ENCODE data around the gene UNC45B. TPM values are rescaled to one million over a fixed set of nuclear protein-coding genes. Genes with fewer than 3 reads are reported as not detected.
"Not testable (repeated sequence)": the region's sequence is repeated elsewhere in the genome, so short reads cannot be mapped to it uniquely, and the experiment has no call there.

UNC45B gene
- total and polyA plus RNA-seq, 2 donors (not counting 1 experiment from before 2014, with no cell fraction given), result not detected

- Mint-ChIP-seq H3K9me3 (ENCODE audit: insufficient read depth) (no peaks in the 10 kb centered on the region), H3K27me3 (peaks cover 14% of the 10 kb centered on the region), H3K27ac (no peak overlapping the region), H3K4me3 (no peak overlapping the region), H3K4me1 (no peaks in the 10 kb centered on the region)
- Histone ChIP-seq H2AFZ (ENCODE audit: insufficient read depth, low read depth, low read length, poor library complexity, severe bottlenecking) (no peak overlapping the region), H3K4me2 (replicated peaks; ENCODE audit: low read depth, low read length, poor library complexity, severe bottlenecking) (no peak overlapping the region), H3K4me3 (ENCODE audit: control extremely low read depth in 1 of 5, extremely low read depth in 1 of 5, insufficient read depth in 1 of 5, low read depth in 2 of 5, low read length in 4 of 5) (no peak overlapping the region), H3K27me3 (replicated peaks in 1 of 4; ENCODE audit: control extremely low read depth in 1 of 4, control insufficient read depth in 3 of 4, insufficient read depth in 4 of 4, low read length in 3 of 4) (peaks cover 0 to 2% (median 0%) of the 10 kb centered on the region in 4 experiments), H3K36me3 (replicated peaks in 1 of 2; ENCODE audit: control extremely low read depth in 1 of 2, control insufficient read depth in 1 of 2, extremely low read depth in 1 of 2, insufficient read depth in 2 of 2, low read length in 1 of 2) (no peaks in the 10 kb centered on the region), H4K20me1 (ENCODE audit: control insufficient read depth, insufficient read depth, low read length, poor library complexity, severe bottlenecking) (no peaks in the 10 kb centered on the region), H3K9ac (ENCODE audit: low read length) (no peak overlapping the region), H3K79me2 (ENCODE audit: control insufficient read depth, insufficient read depth, low read length) (no peaks in the 10 kb centered on the region), H3K27ac (ENCODE audit: low read length in 2 of 2) (no peak overlapping the region), H3K9me3 (ENCODE audit: control extremely low read depth in 1 of 3, control insufficient read depth in 2 of 3, insufficient read depth in 1 of 3, low read length in 2 of 3) (peaks cover 0 to 9% (median 0%) of the 10 kb centered on the region in 3 donors), H3K4me1 (ENCODE audit: control insufficient read depth in 2 of 2, insufficient read depth in 2 of 2, low read length in 2 of 2) (no peaks in the 10 kb centered on the region)
- CTCF ChIA-PET, result interaction anchor here (0.6 to 1.5 kb wide), 3 partner anchors 17 to 348 kb away, joined by 3 to 4 read pairs (median 4); no protein-coding TSS in a partner anchor
- DNase-seq, result no peak
- no peak for ATAC-seq (ENCODE audit: low read depth)
- intact Hi-C loops (cut with micrococcal nuclease), result no loop called here
- 95% methylated on average over 6 of the region's 11 CpGs for WGBS (ENCODE audit: insufficient coverage)
- POLR2A ChIA-PET, result no interaction called here
- TF ChIP-seq EZH2 (IDR thresholded peaks at IDR 0.05; ENCODE audit: borderline replicate concordance, insufficient read depth, low read depth, low read length, poor library complexity, severe bottlenecking) (no peak), CTCF (IDR thresholded peaks at IDR 0.05) (no peak)
Observed at GRCh38 chr17:35191001-35191695, 43.5 kb downstream of the UNC45B start.

GRCh38 chr17:35192708-35193107 lies 45.1 kb downstream of the UNC45B start:
- Histone ChIP-seq H2AFZ (ENCODE audit: insufficient read depth, low read depth, low read length, poor library complexity, severe bottlenecking) (no peak overlapping the region), H3K4me1 (ENCODE audit: control insufficient read depth in 2 of 2, insufficient read depth in 2 of 2, low read length in 2 of 2) (no peaks in the 10 kb centered on the region), H3K4me3 (ENCODE audit: control extremely low read depth in 1 of 5, extremely low read depth in 1 of 5, insufficient read depth in 1 of 5, low read depth in 2 of 5, low read length in 4 of 5) (no peak overlapping the region), H3K79me2 (ENCODE audit: control insufficient read depth, insufficient read depth, low read length) (no peaks in the 10 kb centered on the region), H3K4me2 (replicated peaks; ENCODE audit: low read depth, low read length, poor library complexity, severe bottlenecking) (no peak overlapping the region), H3K36me3 (replicated peaks in 1 of 2; ENCODE audit: control extremely low read depth in 1 of 2, control insufficient read depth in 1 of 2, extremely low read depth in 1 of 2, insufficient read depth in 2 of 2, low read length in 1 of 2) (no peaks in the 10 kb centered on the region), H3K27ac (ENCODE audit: low read length in 2 of 2) (no peak overlapping the region), H3K9ac (ENCODE audit: low read length) (no peak overlapping the region), H3K9me3 (ENCODE audit: control extremely low read depth in 1 of 3, control insufficient read depth in 2 of 3, insufficient read depth in 1 of 3, low read length in 2 of 3) (peaks cover 0 to 9% (median 2%) of the 10 kb centered on the region in 3 donors), H3K27me3 (replicated peaks in 1 of 4; ENCODE audit: control extremely low read depth in 1 of 4, control insufficient read depth in 3 of 4, insufficient read depth in 4 of 4, low read length in 3 of 4) (peaks cover 0 to 2% (median 0%) of the 10 kb centered on the region in 4 experiments), H4K20me1 (ENCODE audit: control insufficient read depth, insufficient read depth, low read length, poor library complexity, severe bottlenecking) (no peaks in the 10 kb centered on the region)
- WGBS (ENCODE audit: insufficient coverage), result 91% methylated on average over 1 of the region's 8 CpGs
- Mint-ChIP-seq H3K4me3 (no peak overlapping the region), H3K27ac (no peak overlapping the region), H3K4me1 (no peaks in the 10 kb centered on the region), H3K27me3 (peaks cover 14% of the 10 kb centered on the region), H3K9me3 (ENCODE audit: insufficient read depth) (no peaks in the 10 kb centered on the region)
- ATAC-seq (ENCODE audit: low read depth) (peak; percentile 28), DNase-seq (no peak)
- CTCF ChIA-PET, result no interaction called here
- TF ChIP-seq EZH2 (IDR thresholded peaks at IDR 0.05; ENCODE audit: borderline replicate concordance, insufficient read depth, low read depth, low read length, poor library complexity, severe bottlenecking) (no peak), CTCF (IDR thresholded peaks at IDR 0.05) (no peak)
- POLR2A ChIA-PET, result no interaction called here
- intact Hi-C loops (cut with micrococcal nuclease), result no loop called here

GRCh38 chr17:35194001-35194400 lies 46.4 kb downstream of the UNC45B start, which contains the start of gene SLC35G3:
Gene SLC35G3 (minus strand): TSS chr17:35194393. CDS start chr17:35194307, 86 bp downstream.
- H3K4me3 ChIP-seq (ENCODE audit: control extremely low read depth in 1 of 5, extremely low read depth in 1 of 5, insufficient read depth in 1 of 5, low read depth in 2 of 5, low read length in 4 of 5); DNase-seq; ATAC-seq (ENCODE audit: low read depth); H3K9me3 ChIP-seq (ENCODE audit: control extremely low read depth in 1 of 3, control insufficient read depth in 2 of 3, insufficient read depth in 1 of 3, low read length in 2 of 3); H3K79me2 ChIP-seq (ENCODE audit: control insufficient read depth, insufficient read depth, low read length); H3K36me3 ChIP-seq (replicated peaks in 1 of 2; ENCODE audit: control extremely low read depth in 1 of 2, control insufficient read depth in 1 of 2, extremely low read depth in 1 of 2, insufficient read depth in 2 of 2, low read length in 1 of 2); H3K4me3 Mint-ChIP-seq; H3K9me3 Mint-ChIP-seq (ENCODE audit: insufficient read depth); POLR2A ChIA-PET; intact Hi-C loops (cut with micrococcal nuclease); H4K20me1 ChIP-seq (ENCODE audit: control insufficient read depth, insufficient read depth, low read length, poor library complexity, severe bottlenecking); H2AFZ ChIP-seq (ENCODE audit: insufficient read depth, low read depth, low read length, poor library complexity, severe bottlenecking); H3K27ac Mint-ChIP-seq; H3K4me1 Mint-ChIP-seq; H3K27me3 ChIP-seq (replicated peaks in 1 of 4; ENCODE audit: control extremely low read depth in 1 of 4, control insufficient read depth in 3 of 4, insufficient read depth in 4 of 4, low read length in 3 of 4); H3K27ac ChIP-seq (ENCODE audit: low read length in 2 of 2); H3K9ac ChIP-seq (ENCODE audit: low read length); H3K4me2 ChIP-seq (replicated peaks; ENCODE audit: low read depth, low read length, poor library complexity, severe bottlenecking); H3K4me1 ChIP-seq (ENCODE audit: control insufficient read depth in 2 of 2, insufficient read depth in 2 of 2, low read length in 2 of 2); CTCF ChIA-PET: not testable (repeated sequence)
- peaks cover 14% of the 10 kb centered on the region for H3K27me3 Mint-ChIP-seq
- 87% methylated on average over 7 of the region's 12 CpGs for WGBS (ENCODE audit: insufficient coverage)

Data from B cell (primary cell).